HUDEP-2 (cell line): Measurements from ENCODE around the gene FHDC1.

ENCODE experiments used
- DNase-seq, 76 experiments: peaks; one replicate each; lab custom pipeline; 2025; ENCODE audit not compliant: unreplicated experiment in 76 of 76; lab: John Stamatoyannopoulos, UW

FHDC1 gene

GRCh38 chr4:152957437-152958171, 21.5 kb downstream of the FHDC1 start:
- peak in 73 of 76 experiments; percentile 4 to 84 (median 61) for DNase-seq

DNA sequence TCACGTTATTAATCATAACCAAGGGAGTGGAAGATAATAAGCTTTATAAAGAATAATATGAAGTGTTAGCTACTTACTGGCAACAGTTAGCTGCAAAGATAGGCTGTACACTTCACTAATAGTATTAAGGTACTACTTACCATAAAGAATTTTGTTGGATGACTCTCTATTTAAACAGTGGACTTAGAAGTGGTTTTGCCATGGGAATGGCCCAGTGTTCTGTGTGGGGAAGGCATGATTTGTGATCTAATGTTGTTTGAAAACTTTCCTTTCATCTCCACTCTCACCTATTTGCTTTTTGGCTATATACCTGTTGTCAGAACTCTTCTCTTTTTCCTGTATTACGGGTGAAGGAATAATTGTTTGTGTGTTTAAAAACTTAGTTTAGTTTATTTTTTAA, 23.0 kb downstream of the FHDC1 start:
- DNase-seq: no peak

- DNase-seq: no peak
Observed at GRCh38 chr4:152960082-152960481, 24.0 kb downstream of the FHDC1 start.

DNA sequence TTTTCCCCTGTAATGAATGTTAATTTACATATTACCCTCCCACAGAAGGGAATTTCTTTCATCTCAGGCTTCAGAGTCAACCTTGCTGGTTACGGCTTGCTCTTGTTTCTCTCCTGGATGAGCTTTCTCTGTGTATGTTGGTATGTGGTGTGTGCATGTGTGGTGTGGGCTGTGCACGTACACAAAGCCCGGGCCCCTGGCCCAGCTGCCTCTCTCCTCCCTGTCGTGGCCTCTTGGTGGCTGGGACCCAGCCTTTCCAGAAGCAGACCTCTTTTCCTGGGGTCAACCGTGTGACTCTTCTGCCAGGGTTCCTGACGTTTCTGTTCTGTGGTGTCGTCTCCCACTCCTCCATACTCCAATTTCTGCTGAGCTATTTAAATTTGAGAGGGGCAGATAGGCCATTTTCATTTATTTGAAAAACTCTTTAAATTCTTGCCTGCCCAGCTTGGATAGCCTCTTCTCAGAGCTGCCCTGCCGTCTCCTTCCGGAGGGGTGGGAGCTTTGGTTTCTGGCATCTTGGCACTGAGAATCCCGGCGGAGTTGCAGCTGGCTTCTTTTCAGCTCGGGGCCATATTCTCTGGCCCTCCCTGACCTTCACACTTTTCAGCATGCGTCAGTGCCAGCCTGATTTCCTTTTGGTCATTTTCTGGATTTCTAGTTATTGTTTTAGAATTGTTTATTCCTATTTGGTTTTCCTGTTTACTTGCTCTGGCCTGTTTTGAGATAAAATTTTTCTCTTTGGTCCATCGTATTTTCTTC, 25.1 kb downstream of the FHDC1 start:
- DNase-seq: no peak

- DNase-seq: peak in 36 of 76 experiments; percentile 3 to 79 (median 42)
Observed at GRCh38 chr4:152961773-152962115, 25.6 kb downstream of the FHDC1 start.

GRCh38 chr4:152962150-152962549, 26.0 kb downstream of the FHDC1 start:
- DNase-seq: peak in 2 of 76 experiments; percentile 17 to 32

DNA sequence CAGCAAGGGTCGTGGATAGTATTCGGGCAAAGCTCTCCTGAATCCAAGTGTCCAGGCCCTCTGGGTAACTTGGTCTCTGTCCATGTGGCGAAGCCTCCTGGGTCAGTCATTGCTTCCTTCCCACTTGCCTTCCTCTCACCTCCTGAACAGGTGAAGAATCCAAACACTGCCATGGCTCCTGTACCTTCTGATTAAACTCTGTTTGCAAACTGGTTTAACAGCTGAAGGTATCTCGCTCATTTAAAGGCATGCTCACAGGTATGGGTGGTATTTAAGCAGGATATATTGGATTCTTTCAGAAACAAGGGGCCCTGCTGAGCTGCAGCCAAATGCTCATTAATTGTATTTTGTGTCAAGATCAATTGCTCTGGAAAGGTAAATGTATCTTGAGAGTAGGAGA, 28.2 kb downstream of the FHDC1 start:
- no peak for DNase-seq

- no peak for DNase-seq
Observed at GRCh38 chr4:152965611-152966010, 29.5 kb downstream of the FHDC1 start.

GRCh38 chr4:152967907-152968306, 31.8 kb downstream of the FHDC1 start:
- DNase-seq: no peak

DNA sequence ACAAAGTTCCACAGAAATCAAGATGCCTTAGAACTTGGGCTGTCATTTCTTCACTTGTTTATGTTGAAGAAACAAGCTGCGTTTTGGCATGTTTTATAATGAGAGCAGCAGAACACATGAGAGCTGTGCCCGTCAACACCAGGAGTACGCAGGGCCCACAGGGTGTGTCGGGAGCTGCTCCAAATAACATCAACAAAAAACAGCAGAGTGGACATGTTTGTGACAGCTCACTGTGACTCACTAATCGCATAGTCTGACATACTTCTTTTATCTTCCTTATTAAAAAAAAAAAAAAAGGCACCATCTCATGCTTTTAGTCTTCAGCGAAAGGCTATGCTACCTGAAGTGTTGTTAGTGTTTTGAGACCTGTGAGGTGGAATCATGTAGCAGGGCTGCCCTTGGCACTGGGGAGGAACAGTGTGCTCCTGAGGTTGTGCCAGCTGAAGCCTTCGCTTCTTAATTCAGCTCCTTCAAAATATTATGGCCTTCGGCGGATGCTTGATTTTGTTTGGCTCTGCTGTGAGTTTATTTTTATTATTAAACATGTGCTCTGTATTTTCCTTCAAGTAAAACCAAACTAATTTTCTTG, 32.8 kb downstream of the FHDC1 start:
- no peak for DNase-seq

DNA sequence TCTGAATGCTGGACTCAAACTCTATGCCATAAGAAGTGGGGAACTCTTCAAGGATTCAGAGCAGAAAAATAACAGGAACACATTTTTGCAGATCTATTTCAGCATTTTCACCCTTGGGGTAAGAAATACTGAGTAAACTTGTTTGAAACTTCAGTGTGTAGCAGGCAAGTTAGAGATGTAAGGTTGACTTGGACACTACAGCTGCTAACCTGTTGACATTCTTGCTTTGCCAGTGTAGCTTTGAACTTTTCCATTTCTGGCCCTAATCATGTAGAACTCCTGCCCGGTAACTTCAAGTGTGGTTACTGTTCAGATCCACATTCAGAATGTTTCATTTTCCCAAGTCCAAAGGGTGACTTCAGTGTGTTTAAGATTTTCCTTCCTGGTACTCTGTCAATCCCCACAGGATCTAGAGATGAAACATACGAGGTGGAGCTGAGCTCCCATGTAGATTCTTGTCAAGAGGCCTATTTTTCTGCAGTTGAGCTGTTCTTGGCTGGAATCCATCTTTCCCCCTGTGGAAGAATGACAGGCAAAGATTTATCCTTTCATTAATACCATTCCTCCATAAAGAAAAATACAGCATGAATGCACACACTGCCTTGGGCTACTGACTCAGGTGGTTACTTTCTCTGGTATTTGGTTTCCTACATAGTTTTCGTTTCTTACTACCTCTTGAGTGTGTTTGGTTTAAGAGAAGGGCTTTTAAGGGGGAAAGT, 34.1 kb downstream of the FHDC1 start:
- DNase-seq: no peak

DNA sequence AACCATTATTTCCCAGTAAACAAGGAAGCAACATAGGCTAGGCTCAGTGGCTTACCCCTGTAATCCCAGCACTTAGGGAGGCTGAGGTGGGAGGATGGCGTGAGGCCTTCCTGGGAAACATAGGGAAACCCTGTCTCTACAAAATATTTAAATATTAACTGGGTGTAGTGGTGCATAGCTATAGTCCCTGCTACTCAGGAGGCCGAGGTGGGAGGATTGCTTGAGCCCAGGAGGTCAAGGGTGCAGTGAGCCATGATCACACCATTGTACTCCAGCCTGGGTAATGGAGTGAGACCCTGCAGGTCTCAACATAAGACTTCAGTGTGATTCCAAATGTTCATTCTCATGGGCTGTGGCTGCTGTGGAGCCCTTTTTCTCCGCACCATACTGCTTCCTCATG, 34.9 kb downstream of the FHDC1 start:
- no peak for DNase-seq

GRCh38 chr4:152972821-152973628, 36.9 kb downstream of the FHDC1 start:
- DNase-seq: no peak

DNA sequence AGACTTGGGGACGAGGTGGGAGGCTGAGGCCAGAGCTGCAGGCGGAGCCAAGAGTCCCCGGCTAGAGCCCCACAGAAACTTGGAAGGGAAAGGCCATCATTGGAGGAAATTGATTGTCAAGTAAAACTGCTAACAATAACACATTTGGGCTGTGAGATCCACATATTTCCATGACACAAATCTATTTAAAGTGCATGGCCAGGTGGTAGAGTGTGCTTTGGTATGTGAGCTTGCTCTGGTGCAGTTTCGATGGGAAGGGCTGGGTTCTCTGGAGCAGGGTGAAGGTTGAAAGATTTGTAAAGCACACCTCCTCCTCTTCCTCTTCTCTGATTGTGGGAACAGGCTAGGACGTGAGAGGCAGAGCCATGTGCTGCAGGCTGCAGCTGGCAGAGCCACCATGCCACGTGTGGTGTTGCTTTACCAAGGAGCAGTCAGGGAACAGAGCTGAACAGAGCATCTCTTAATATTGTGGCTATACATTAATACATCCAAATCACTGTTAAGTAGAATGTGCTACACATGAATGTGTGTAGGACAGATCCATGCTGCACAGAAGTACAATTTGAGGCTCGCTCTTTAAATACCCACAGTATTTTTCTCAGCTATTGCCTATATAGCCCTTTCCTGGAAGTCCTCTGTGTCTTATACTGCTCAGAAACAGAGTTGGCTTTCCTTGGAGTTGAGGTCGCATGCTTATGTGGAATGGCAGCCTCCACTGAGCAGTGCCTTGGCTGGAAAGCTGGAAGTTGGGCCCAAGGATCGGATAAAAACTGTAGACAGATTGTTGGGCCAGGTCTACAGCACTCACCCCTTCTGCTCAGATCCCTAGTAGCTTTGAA, 37.7 kb downstream of the FHDC1 start:
- no peak for DNase-seq

DNA sequence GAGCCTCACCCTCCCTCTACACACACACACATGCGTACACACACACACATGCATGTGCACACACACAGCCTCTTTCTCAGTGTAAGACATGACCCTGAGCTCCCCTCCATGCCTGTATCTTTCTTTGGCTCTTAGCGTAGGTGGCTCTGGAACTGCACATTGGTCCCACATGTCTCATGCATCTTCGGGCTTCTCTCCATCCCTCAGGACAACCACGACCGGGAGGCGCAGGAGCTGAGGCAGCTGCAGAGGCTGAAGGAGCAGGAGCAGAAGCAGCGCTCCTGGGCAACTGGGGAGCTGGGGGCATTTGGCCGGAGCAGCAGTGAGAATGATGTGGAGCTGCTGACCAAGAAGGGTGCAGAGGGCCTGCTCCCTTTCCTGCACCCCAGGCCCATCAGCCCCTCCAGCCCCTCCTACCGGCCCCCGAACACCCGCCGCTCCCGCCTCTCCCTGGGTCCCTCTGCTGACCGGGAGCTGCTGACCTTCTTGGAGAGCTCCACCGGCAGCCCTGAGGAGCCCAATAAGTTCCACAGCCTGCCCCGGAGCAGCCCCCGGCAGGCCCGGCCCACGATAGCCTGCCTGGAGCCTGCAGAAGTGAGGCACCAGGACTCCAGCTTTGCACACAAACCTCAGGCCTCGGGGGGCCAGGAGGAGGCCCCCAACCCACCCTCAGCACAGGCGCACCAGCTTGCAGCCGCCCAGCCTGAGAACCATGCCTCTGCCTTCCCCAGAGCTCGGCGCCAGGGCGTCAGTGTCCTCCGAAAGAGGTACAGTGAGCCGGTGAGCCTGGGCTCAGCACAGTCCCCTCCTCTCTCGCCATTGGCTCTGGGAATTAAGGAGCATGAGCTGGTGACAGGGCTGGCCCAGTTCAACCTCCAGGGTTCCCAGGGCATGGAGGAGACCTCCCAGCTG, 38.6 kb downstream of the FHDC1 start:
- no peak for DNase-seq

- no peak for DNase-seq
Observed at GRCh38 chr4:152975380-152976211, 39.5 kb downstream of the FHDC1 start.

- DNase-seq: no peak
Observed at GRCh38 chr4:152976212-152976761, 40.2 kb downstream of the FHDC1 start.
